Neural cell (in vitro differentiated cells): ENCODE data around the gene PTEN. TPM values are rescaled to one million over a fixed set of nuclear protein-coding genes. Genes with fewer than 3 reads are reported as not detected.
"Not testable (repeated sequence)": the region's sequence is repeated elsewhere in the genome, so short reads cannot be mapped to it uniquely, and the experiment has no call there.

Experiments
- H2AFZ ChIP-seq: fragments of 200-600, 300-800 bp; sonication (generic), shearing (Covaris generic); 2 replicates; pipeline ENCODE4 v1.6.0; 2014; ENCODE audit warnings: low read depth, mild to moderate bottlenecking, antibody characterized with exemption, low read length, moderate library complexity
- H3F3A ChIP-seq: fragments of 200-600 bp; shearing (Covaris generic); 2 replicates; pipeline ENCODE4 v1.6.1; 2016; ENCODE audit warnings: mild to moderate bottlenecking, moderate library complexity, mixed read lengths, antibody characterized with exemption, low read length; ENCODE audit not compliant: insufficient read depth, poor library complexity, severe bottlenecking
- H3K27ac ChIP-seq: fragments of 200-600, 300-800 bp; sonication (generic), shearing (Covaris generic); 2 replicates; pipeline ENCODE4 v1.5.1; 2014; ENCODE audit warnings: mild to moderate bottlenecking, low read length, moderate library complexity
- H3K27me3 ChIP-seq: fragments of 300-800, 200-600 bp; sonication (generic), shearing (Covaris generic); 2 replicates; pipeline ENCODE4 v1.6.0; 2014; ENCODE audit warnings: mild to moderate bottlenecking, low read depth, low read length, moderate library complexity; ENCODE audit not compliant: insufficient read depth
- H3K36me3 ChIP-seq: fragments of 300-800, 200-600 bp; sonication (generic), shearing (Covaris generic); 2 replicates; pipeline ENCODE4 v1.5.1; 2014; ENCODE audit warnings: mild to moderate bottlenecking, antibody characterized with exemption, low read length, moderate library complexity; ENCODE audit not compliant: insufficient read depth
- H3K4me2 ChIP-seq: fragments of 300-800, 200-600 bp; sonication (generic), shearing (Covaris generic); 2 replicates; pipeline ENCODE4 v1.6.0; 2014; ENCODE audit warnings: mild to moderate bottlenecking, low read length
- H3K4me3 ChIP-seq: fragments of 300-800, 200-600 bp; sonication (generic), shearing (Covaris generic); 2 replicates; pipeline ENCODE4 v1.5.1; 2014; ENCODE audit warnings: mild to moderate bottlenecking, low read length, moderate library complexity
- H3K79me2 ChIP-seq: fragments of 200-600 bp; shearing (Covaris generic); replicated peaks from 2 replicates; pipeline ENCODE4 v1.6.0; 2014; ENCODE audit warnings: mild to moderate bottlenecking, low read length, moderate library complexity; ENCODE audit not compliant: insufficient read depth
- H3K9ac ChIP-seq: fragments of 300-800, 200-600 bp; sonication (generic), shearing (Covaris generic); 2 replicates; pipeline ENCODE4 v1.6.1; 2016; ENCODE audit warnings: mild to moderate bottlenecking, low read length, mixed read lengths
- H3K9me2 ChIP-seq: fragments of 200-600 bp; shearing (Covaris generic); 2 replicates; pipeline ENCODE4 v1.6.1; 2016; ENCODE audit warnings: mild to moderate bottlenecking, low read length, mixed read lengths; ENCODE audit not compliant: insufficient read depth
- H3K9me3 ChIP-seq: fragments of 200-600, 300-800 bp; sonication (generic), shearing (Covaris generic); 2 replicates; pipeline ENCODE4 v1.6.1; 2016; ENCODE audit warnings: mild to moderate bottlenecking, mixed run types, low read length, moderate library complexity, mixed read lengths
- H4K20me1 ChIP-seq: fragments of 200-600 bp; shearing (Covaris generic); 2 replicates; pipeline ENCODE4 v1.6.1; 2016; ENCODE audit warnings: mild to moderate bottlenecking, mixed run types; ENCODE audit not compliant: insufficient read depth
- EP300 ChIP-seq: fragments of 450-650 bp; conservative IDR thresholded peaks from 2 replicates; pipeline ENCODE4 v1.6.1; 2014; ENCODE audit warnings: antibody characterized with exemption, mild to moderate bottlenecking, moderate library complexity; ENCODE audit not compliant: poor library complexity, severe bottlenecking
- EZH2 ChIP-seq: fragments of 200-600, 300-800 bp; shearing (Covaris generic), sonication (generic); IDR thresholded peaks from 2 replicates; pipeline ENCODE4 v1.6.1; 2014; ENCODE audit warnings: antibody characterized with exemption, low read length, borderline replicate concordance, mild to moderate bottlenecking; ENCODE audit not compliant: insufficient read depth, poor library complexity, severe bottlenecking
- MXI1 ChIP-seq: fragments of 450-650 bp; conservative IDR thresholded peaks from 2 replicates; pipeline ENCODE4 v1.6.1; 2014; ENCODE audit warnings: antibody characterized with exemption, mild to moderate bottlenecking; ENCODE audit not compliant: poor library complexity, severe bottlenecking
- POLR2AphosphoS5 ChIP-seq: IDR thresholded peaks from 2 replicates; pipeline ENCODE4 v1.6.1; 2012
- RAD21 ChIP-seq: fragments of 450-650 bp; conservative IDR thresholded peaks from 2 replicates; pipeline ENCODE4 v1.6.1; 2014; ENCODE audit warnings: antibody characterized with exemption, mild to moderate bottlenecking, moderate library complexity
- SMC3 ChIP-seq: fragments of 450-650 bp; conservative IDR thresholded peaks from 2 replicates; pipeline ENCODE4 v1.6.1; 2014; ENCODE audit warnings: antibody characterized with exemption, mild to moderate bottlenecking, moderate library complexity; ENCODE audit not compliant: poor library complexity
- TAF1 ChIP-seq: IDR thresholded peaks from 2 replicates; pipeline ENCODE4 v1.6.1; 2012; ENCODE audit warnings: low read depth
- polyA plus RNA-seq: library from polyadenylated mRNA; depleted of rRNA; stranded (reverse); fragments of >200 nt; gene quantifications from 2 replicates; pipeline ENCODE4 v1.2.3, GENCODE V29; 2014
- TF ChIP-seq, protein P1 (sequence below): fragments of 450-650 bp; IDR thresholded peaks from 2 replicates; pipeline ENCODE4 v1.5.1; 2014; ENCODE audit warnings: antibody characterized with exemption, mild to moderate bottlenecking, moderate library complexity; ENCODE audit not compliant: poor library complexity, severe bottlenecking
- TF ChIP-seq, protein P2 (sequence below): IDR thresholded peaks from 2 replicates; pipeline ENCODE4 v1.6.1; 2012; ENCODE audit warnings: borderline replicate concordance

Gene PTEN
- polyA plus RNA-seq, 1 donor from 2014 or later = 47.3 TPM

- H3K4me2 ChIP-seq = no peak overlapping the region
Observed at GRCh38 chr10:87826653-87827052, 36.8 kb upstream of the PTEN start.

GRCh38 chr10:87827681-87828080 is 35.7 kb upstream of the PTEN start:
- TF ChIP-seq SMC3 = no peak
- TF ChIP-seq POLR2AphosphoS5 = no peak
- TF ChIP-seq, protein P1, sequence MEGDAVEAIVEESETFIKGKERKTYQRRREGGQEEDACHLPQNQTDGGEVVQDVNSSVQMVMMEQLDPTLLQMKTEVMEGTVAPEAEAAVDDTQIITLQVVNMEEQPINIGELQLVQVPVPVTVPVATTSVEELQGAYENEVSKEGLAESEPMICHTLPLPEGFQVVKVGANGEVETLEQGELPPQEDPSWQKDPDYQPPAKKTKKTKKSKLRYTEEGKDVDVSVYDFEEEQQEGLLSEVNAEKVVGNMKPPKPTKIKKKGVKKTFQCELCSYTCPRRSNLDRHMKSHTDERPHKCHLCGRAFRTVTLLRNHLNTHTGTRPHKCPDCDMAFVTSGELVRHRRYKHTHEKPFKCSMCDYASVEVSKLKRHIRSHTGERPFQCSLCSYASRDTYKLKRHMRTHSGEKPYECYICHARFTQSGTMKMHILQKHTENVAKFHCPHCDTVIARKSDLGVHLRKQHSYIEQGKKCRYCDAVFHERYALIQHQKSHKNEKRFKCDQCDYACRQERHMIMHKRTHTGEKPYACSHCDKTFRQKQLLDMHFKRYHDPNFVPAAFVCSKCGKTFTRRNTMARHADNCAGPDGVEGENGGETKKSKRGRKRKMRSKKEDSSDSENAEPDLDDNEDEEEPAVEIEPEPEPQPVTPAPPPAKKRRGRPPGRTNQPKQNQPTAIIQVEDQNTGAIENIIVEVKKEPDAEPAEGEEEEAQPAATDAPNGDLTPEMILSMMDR = no peak
- no peak for TF ChIP-seq RAD21
- TF ChIP-seq EZH2 = no peak
- no peak for TF ChIP-seq EP300
- no peak for TF ChIP-seq MXI1
- no peak for TF ChIP-seq TAF1
- TF ChIP-seq, protein P2, sequence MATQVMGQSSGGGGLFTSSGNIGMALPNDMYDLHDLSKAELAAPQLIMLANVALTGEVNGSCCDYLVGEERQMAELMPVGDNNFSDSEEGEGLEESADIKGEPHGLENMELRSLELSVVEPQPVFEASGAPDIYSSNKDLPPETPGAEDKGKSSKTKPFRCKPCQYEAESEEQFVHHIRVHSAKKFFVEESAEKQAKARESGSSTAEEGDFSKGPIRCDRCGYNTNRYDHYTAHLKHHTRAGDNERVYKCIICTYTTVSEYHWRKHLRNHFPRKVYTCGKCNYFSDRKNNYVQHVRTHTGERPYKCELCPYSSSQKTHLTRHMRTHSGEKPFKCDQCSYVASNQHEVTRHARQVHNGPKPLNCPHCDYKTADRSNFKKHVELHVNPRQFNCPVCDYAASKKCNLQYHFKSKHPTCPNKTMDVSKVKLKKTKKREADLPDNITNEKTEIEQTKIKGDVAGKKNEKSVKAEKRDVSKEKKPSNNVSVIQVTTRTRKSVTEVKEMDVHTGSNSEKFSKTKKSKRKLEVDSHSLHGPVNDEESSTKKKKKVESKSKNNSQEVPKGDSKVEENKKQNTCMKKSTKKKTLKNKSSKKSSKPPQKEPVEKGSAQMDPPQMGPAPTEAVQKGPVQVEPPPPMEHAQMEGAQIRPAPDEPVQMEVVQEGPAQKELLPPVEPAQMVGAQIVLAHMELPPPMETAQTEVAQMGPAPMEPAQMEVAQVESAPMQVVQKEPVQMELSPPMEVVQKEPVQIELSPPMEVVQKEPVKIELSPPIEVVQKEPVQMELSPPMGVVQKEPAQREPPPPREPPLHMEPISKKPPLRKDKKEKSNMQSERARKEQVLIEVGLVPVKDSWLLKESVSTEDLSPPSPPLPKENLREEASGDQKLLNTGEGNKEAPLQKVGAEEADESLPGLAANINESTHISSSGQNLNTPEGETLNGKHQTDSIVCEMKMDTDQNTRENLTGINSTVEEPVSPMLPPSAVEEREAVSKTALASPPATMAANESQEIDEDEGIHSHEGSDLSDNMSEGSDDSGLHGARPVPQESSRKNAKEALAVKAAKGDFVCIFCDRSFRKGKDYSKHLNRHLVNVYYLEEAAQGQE = no peak
- H3K4me3 ChIP-seq = no peak overlapping the region
- H3K4me2 ChIP-seq = no peak overlapping the region

More at GRCh38 chr10:87826653-87827052, 36.8 kb upstream of the PTEN start:
- no peak overlapping the region for H2AFZ ChIP-seq
- H4K20me1 ChIP-seq = no peaks in the 10 kb centered on the region
- no peaks in the 10 kb centered on the region for H3K9me3 ChIP-seq
- H3K9me2 ChIP-seq = no peaks in the 10 kb centered on the region
- no peaks in the 10 kb centered on the region for H3K79me2 ChIP-seq
- TF ChIP-seq EP300 (no peak), RAD21 (no peak), EZH2 (no peak), SMC3 (no peak), MXI1 (no peak), POLR2AphosphoS5 (no peak), TAF1 (no peak)
- TF ChIP-seq, protein P2 = no peak
- TF ChIP-seq, protein P1 = no peak
- H3K27me3 ChIP-seq = no peaks in the 10 kb centered on the region
- H3F3A ChIP-seq = no peaks in the 10 kb centered on the region
- no peaks in the 10 kb centered on the region for H3K36me3 ChIP-seq
- H3K9ac ChIP-seq = no peak overlapping the region
- no peak overlapping the region for H3K4me3 ChIP-seq
- no peak overlapping the region for H3K27ac ChIP-seq

GRCh38 chr10:87829051-87829450 is 34.4 kb upstream of the PTEN start:
- not testable (repeated sequence) for H3K79me2 ChIP-seq, H3K9ac ChIP-seq, H3K27ac ChIP-seq, H3F3A ChIP-seq, H3K4me2 ChIP-seq, H3K4me3 ChIP-seq, H3K9me2 ChIP-seq, H3K27me3 ChIP-seq, H4K20me1 ChIP-seq, H3K36me3 ChIP-seq, H3K9me3 ChIP-seq, H2AFZ ChIP-seq

More at GRCh38 chr10:87827681-87828080, 35.7 kb upstream of the PTEN start:
- Histone ChIP-seq H3K79me2 (no peaks in the 10 kb centered on the region), H3K9me2 (no peaks in the 10 kb centered on the region), H3K27ac (no peak overlapping the region), H4K20me1 (no peaks in the 10 kb centered on the region), H2AFZ (no peak overlapping the region), H3F3A (no peaks in the 10 kb centered on the region), H3K9me3 (no peaks in the 10 kb centered on the region), H3K27me3 (no peaks in the 10 kb centered on the region), H3K9ac (no peak overlapping the region), H3K36me3 (no peaks in the 10 kb centered on the region)
